Mesendoderm (in vitro differentiated cells): ENCODE data around the gene OSBPL1A.

ENCODE experiments used
- DNase-seq: peaks from one replicate; pipeline ENCODE4 v3.0.0; 2013
- H2AK5ac ChIP-seq: 2 replicates; pipeline ENCODE4 v1.6.1; 2013; ENCODE audit warnings: low read length, inconsistent platforms
- H2BK120ac ChIP-seq: 2 replicates; pipeline ENCODE4 v1.6.1; 2013; ENCODE audit warnings: low read depth, mild to moderate bottlenecking, low read length, moderate library complexity, mixed read lengths
- H2BK15ac ChIP-seq: replicated peaks from 2 replicates; pipeline ENCODE4 v1.6.1; 2013; ENCODE audit warnings: low read depth, mild to moderate bottlenecking, moderate library complexity
- H2BK5ac ChIP-seq: 2 replicates; pipeline ENCODE4 v1.6.1; 2013; ENCODE audit warnings: low read length, inconsistent platforms
- H3K18ac ChIP-seq: 2 replicates; pipeline ENCODE4 v1.6.1; 2013; ENCODE audit warnings: mild to moderate bottlenecking, low read length, mixed read lengths
- H3K23ac ChIP-seq: one replicate; pipeline ENCODE4 v1.6.1; 2013; ENCODE audit warnings: low read length
- H3K27ac ChIP-seq: 2 replicates; pipeline ENCODE4 v1.5.1; 2013; ENCODE audit warnings: low read depth, mild to moderate bottlenecking, inconsistent platforms, low read length, moderate library complexity
- H3K27me3 ChIP-seq: 2 replicates; pipeline ENCODE4 v1.6.1; 2013; ENCODE audit warnings: low read length, control low read depth, mild to moderate bottlenecking, inconsistent platforms; ENCODE audit not compliant: insufficient read depth, poor library complexity
- H3K36me3 ChIP-seq: 2 replicates; pipeline ENCODE4 v1.6.1; 2013; ENCODE audit warnings: low read length, inconsistent platforms; ENCODE audit not compliant: control insufficient read depth, insufficient read depth
- H3K4ac ChIP-seq: one replicate; pipeline ENCODE4 v1.6.1; 2013; ENCODE audit warnings: low read depth, mild to moderate bottlenecking, low read length, moderate library complexity
- H3K4me1 ChIP-seq: 2 replicates; pipeline ENCODE4 v1.6.1; 2013; ENCODE audit warnings: low read depth, low read length, inconsistent platforms; ENCODE audit not compliant: control insufficient read depth
- H3K4me2 ChIP-seq: 2 replicates; pipeline ENCODE4 v1.6.1; 2013; ENCODE audit warnings: low read length
- H3K4me3 ChIP-seq: 2 replicates; pipeline ENCODE4 v1.5.1; 2013; ENCODE audit warnings: mild to moderate bottlenecking, low read length
- H3K56ac ChIP-seq: one replicate; pipeline ENCODE4 v1.6.1; 2013; ENCODE audit warnings: low read length
- H3K79me1 ChIP-seq: 2 replicates; pipeline ENCODE4 v1.6.1; 2013; ENCODE audit warnings: low read length, inconsistent platforms
- H3K79me2 ChIP-seq: 2 replicates; pipeline ENCODE4 v1.6.1; 2013; ENCODE audit warnings: mild to moderate bottlenecking, low read length; ENCODE audit not compliant: control insufficient read depth, insufficient read depth
- H3K9ac ChIP-seq: 2 replicates; pipeline ENCODE4 v1.6.1; 2013; ENCODE audit warnings: low read length, inconsistent platforms
- H4K5ac ChIP-seq: one replicate; pipeline ENCODE4 v1.6.1; 2013; ENCODE audit warnings: low read length
- H4K8ac ChIP-seq: one replicate; pipeline ENCODE4 v1.6.1; 2013; ENCODE audit warnings: low read depth, mild to moderate bottlenecking, control low read depth, low read length, moderate library complexity
- WGBS: extraction: QIAGEN DNeasy Blood & Tissue Kit; methylation state at CpG from one replicate; pipeline ENCODE4 v1.1.7; 2013; ENCODE audit warnings: low lambda C conversion rate, missing lambda C conversion rate; ENCODE audit not compliant: insufficient coverage; ENCODE audit errors: extremely low coverage; 5-methylcytosine and 5-hydroxymethylcytosine counted together

OSBPL1A gene

DNA sequence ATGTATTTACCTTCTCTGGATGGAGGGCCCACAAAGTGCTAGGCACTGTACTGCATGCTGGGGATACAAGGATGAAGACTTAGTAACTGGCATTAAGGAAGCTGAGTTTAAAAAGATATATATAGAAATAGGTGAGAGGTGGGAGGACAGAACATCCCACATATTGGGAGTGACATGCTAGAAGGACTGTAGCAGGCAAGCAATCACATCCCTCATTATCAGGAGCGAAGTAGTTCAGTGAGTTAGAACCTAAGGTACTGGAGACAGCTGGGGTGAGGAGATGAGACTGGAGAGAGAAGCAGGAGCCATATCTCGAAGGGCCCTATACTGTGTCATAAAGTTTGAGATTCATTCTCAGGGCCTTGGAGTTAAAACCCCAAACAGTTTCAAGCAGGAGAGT lies 10.9 kb upstream of the OSBPL1A start:
- Histone ChIP-seq H2AK5ac (no peak overlapping the region), H3K79me1 (no peaks in the 10 kb centered on the region), H3K4me1 (no peaks in the 10 kb centered on the region), H3K4ac (no peak overlapping the region), H3K4me2 (no peak overlapping the region), H3K18ac (no peak overlapping the region), H2BK120ac (no peak overlapping the region), H3K56ac (no peak overlapping the region), H3K23ac (no peak overlapping the region), H2BK5ac (no peak overlapping the region), H3K79me2 (no peaks in the 10 kb centered on the region), H3K27me3 (no peaks in the 10 kb centered on the region), H4K8ac (no peak overlapping the region), H3K36me3 (no peaks in the 10 kb centered on the region), H3K4me3 (no peak overlapping the region), H3K27ac (no peak overlapping the region), H2BK15ac (no peak overlapping the region), H4K5ac (no peak overlapping the region), H3K9ac (no peak overlapping the region)
- no CpG with 5 or more reads among the region's 2 CpGs for WGBS
- DNase-seq = no peak

GRCh38 chr18:24404591-24404990 lies 7.0 kb upstream of the OSBPL1A start:
- no peak overlapping the region for H2BK5ac ChIP-seq
- no peak overlapping the region for H3K9ac ChIP-seq
- H4K8ac ChIP-seq = no peak overlapping the region
- no peak overlapping the region for H2BK120ac ChIP-seq
- H3K4me3 ChIP-seq = no peak overlapping the region
- DNase-seq = no peak
- H3K27ac ChIP-seq = no peak overlapping the region
- no peaks in the 10 kb centered on the region for H3K79me1 ChIP-seq
- H3K4me1 ChIP-seq = no peaks in the 10 kb centered on the region
- H3K56ac ChIP-seq = no peak overlapping the region
- H4K5ac ChIP-seq = no peak overlapping the region
- H3K4me2 ChIP-seq = no peak overlapping the region
- H3K23ac ChIP-seq = no peak overlapping the region
- no peak overlapping the region for H2AK5ac ChIP-seq
- H3K79me2 ChIP-seq = no peaks in the 10 kb centered on the region
- H3K27me3 ChIP-seq = no peaks in the 10 kb centered on the region
- H3K4ac ChIP-seq = no peak overlapping the region
- no CpG with 5 or more reads among the region's 3 CpGs for WGBS
- H3K18ac ChIP-seq = no peak overlapping the region
- no peak overlapping the region for H2BK15ac ChIP-seq
- H3K36me3 ChIP-seq = no peaks in the 10 kb centered on the region

DNA sequence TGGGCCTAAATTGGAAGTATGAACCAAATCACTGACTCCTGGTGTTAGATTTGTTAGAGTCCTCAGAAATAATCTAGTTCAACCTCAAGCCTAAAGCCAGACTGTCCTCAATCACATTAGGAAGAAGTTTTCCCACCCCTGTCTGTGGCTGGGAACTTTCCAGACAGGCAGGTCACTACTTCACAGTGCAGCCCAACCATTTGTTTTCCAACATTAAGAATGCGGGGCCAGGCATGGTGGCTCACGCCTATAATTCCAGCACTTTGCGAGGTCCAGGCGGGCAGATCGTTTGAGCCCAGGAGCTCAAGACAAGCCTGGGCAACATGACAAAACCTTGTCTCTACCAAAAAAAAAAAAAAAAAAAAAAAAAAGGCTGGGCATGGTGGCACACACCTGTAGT lies 5.5 kb upstream of the OSBPL1A start:
- no CpG with 5 or more reads among the region's 5 CpGs for WGBS
- no peaks in the 10 kb centered on the region for H3K79me1 ChIP-seq
- H3K23ac ChIP-seq = no peak overlapping the region
- no peak overlapping the region for H2BK120ac ChIP-seq
- H3K18ac ChIP-seq = no peak overlapping the region
- no peak overlapping the region for H4K5ac ChIP-seq
- H3K9ac ChIP-seq = no peak overlapping the region
- no peaks in the 10 kb centered on the region for H3K27me3 ChIP-seq
- peak; percentile 22 for DNase-seq
- H3K4me1 ChIP-seq = no peaks in the 10 kb centered on the region
- H3K4me3 ChIP-seq = no peak overlapping the region
- H3K27ac ChIP-seq = no peak overlapping the region
- no peak overlapping the region for H4K8ac ChIP-seq
- no peak overlapping the region for H2BK15ac ChIP-seq
- no peak overlapping the region for H2BK5ac ChIP-seq
- no peak overlapping the region for H3K4ac ChIP-seq
- H3K56ac ChIP-seq = no peak overlapping the region
- H3K79me2 ChIP-seq = no peaks in the 10 kb centered on the region
- H2AK5ac ChIP-seq = no peak overlapping the region
- H3K36me3 ChIP-seq = no peaks in the 10 kb centered on the region
- H3K4me2 ChIP-seq = no peak overlapping the region

GRCh38 chr18:24402209-24402785 lies 4.7 kb upstream of the OSBPL1A start:
- DNase-seq = peak; percentile 31

DNA sequence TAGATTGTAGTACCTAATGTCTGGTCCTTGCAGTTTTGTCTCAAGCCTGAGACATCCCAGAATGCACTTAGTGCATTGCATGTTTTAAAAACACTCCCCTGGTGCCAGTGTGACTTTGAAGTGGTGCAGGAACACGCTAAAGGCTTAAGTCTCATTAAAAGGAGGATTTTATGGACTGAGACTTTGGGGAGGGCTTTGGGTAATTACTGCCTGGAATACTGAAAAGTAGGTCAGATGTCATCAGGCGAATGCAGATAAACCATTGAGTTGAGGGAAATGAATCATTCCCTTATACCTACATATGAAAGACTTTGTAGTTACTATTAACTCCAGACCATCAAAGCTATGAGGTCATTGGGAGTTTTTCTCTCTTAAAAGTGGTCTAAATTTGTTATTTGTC lies 3.0 kb upstream of the OSBPL1A start:
- no peak overlapping the region for H2BK5ac ChIP-seq
- H3K27me3 ChIP-seq = no peaks in the 10 kb centered on the region
- no peak for DNase-seq
- H4K5ac ChIP-seq = no peak overlapping the region
- H3K27ac ChIP-seq = no peak overlapping the region
- H3K9ac ChIP-seq = no peak overlapping the region
- peak overlapping the region; percentile 31 for H3K18ac ChIP-seq
- H3K23ac ChIP-seq = no peak overlapping the region
- no CpG with 5 or more reads among the region's 2 CpGs for WGBS
- H3K4me2 ChIP-seq = no peak overlapping the region
- H3K4me3 ChIP-seq = no peak overlapping the region
- H3K36me3 ChIP-seq = no peaks in the 10 kb centered on the region
- H3K4ac ChIP-seq = no peak overlapping the region
- no peaks in the 10 kb centered on the region for H3K4me1 ChIP-seq
- H3K79me2 ChIP-seq = no peaks in the 10 kb centered on the region
- H3K56ac ChIP-seq = no peak overlapping the region
- H2BK120ac ChIP-seq = no peak overlapping the region
- no peak overlapping the region for H2AK5ac ChIP-seq
- H2BK15ac ChIP-seq = no peak overlapping the region
- H4K8ac ChIP-seq = no peak overlapping the region
- H3K79me1 ChIP-seq = no peaks in the 10 kb centered on the region

More at GRCh38 chr18:24402209-24402785, 4.7 kb upstream of the OSBPL1A start:
- H3K56ac ChIP-seq = no peak overlapping the region
- H2BK15ac ChIP-seq = no peak overlapping the region
- H2BK120ac ChIP-seq = no peak overlapping the region
- no peak overlapping the region for H3K9ac ChIP-seq
- no peaks in the 10 kb centered on the region for H3K27me3 ChIP-seq
- H2AK5ac ChIP-seq = no peak overlapping the region
- no peak overlapping the region for H4K5ac ChIP-seq
- H3K4me3 ChIP-seq = no peak overlapping the region
- no peak overlapping the region for H3K4ac ChIP-seq
- no peaks in the 10 kb centered on the region for H3K79me1 ChIP-seq
- WGBS = no CpG with 5 or more reads among the region's 6 CpGs
- H3K27ac ChIP-seq = no peak overlapping the region
- H3K36me3 ChIP-seq = no peaks in the 10 kb centered on the region
- H3K18ac ChIP-seq = no peak overlapping the region
- H3K23ac ChIP-seq = no peak overlapping the region
- H4K8ac ChIP-seq = no peak overlapping the region
- no peak overlapping the region for H2BK5ac ChIP-seq
- no peak overlapping the region for H3K4me2 ChIP-seq
- H3K79me2 ChIP-seq = no peaks in the 10 kb centered on the region
- no peaks in the 10 kb centered on the region for H3K4me1 ChIP-seq

- no peak overlapping the region for H3K4me3 ChIP-seq
- H2BK15ac ChIP-seq = no peak overlapping the region
- no peak overlapping the region for H3K23ac ChIP-seq
- peak overlapping the region; percentile 55 for H3K9ac ChIP-seq
- H3K27me3 ChIP-seq = no peaks in the 10 kb centered on the region
- WGBS = no CpG with 5 or more reads among the region's 15 CpGs
- H3K79me2 ChIP-seq = peaks cover 2% of the 10 kb centered on the region
- no peak overlapping the region for H3K18ac ChIP-seq
- no peak overlapping the region for H4K5ac ChIP-seq
- no peak overlapping the region for H2BK5ac ChIP-seq
- H3K56ac ChIP-seq = peak overlapping the region; percentile 74
- H3K4ac ChIP-seq = no peak overlapping the region
- peak overlapping the region; percentile 48 for H3K4me2 ChIP-seq
- no peak overlapping the region for H2BK120ac ChIP-seq
- no peaks in the 10 kb centered on the region for H3K36me3 ChIP-seq
- H2AK5ac ChIP-seq = no peak overlapping the region
- H3K4me1 ChIP-seq = no peaks in the 10 kb centered on the region
- DNase-seq = peak; percentile 55
- no peaks in the 10 kb centered on the region for H3K79me1 ChIP-seq
- H4K8ac ChIP-seq = no peak overlapping the region
- peak overlapping the region; percentile 85 for H3K27ac ChIP-seq
These were observed 916 bp upstream of the OSBPL1A start for GRCh38 chr18:24398540-24398939.
